HG03558 (cell line): Measurements from ENCODE around the gene YIPF7.
A peak's percentile ranks its signal among the peaks of the same experiment; 100 is the strongest.

ENCODE experiments used
- ATAC-seq: cut with Tn5 transposase; IDR thresholded peaks from one replicate; pipeline ENCODE4 v1.9.1; 2021; ENCODE audit warnings: moderate number of reproducible peaks; ENCODE audit not compliant: unreplicated experiment; ENCODE audit errors: extremely low read depth

YIPF7 gene

GRCh38 chr4:44651425-44651824 lies at the start of gene YIPF7:
YIPF7 (minus strand) TSS chr4:44651625; CDS start chr4:44650100, 1,525 bp downstream.
- no peak for ATAC-seq

GRCh38 chr4:44701037-44701436 lies 49.6 kb upstream of the YIPF7 start:
- no peak for ATAC-seq

GRCh38 chr4:44700427-44700826 lies 49.0 kb upstream of the YIPF7 start:
- ATAC-seq = no peak

- ATAC-seq = no peak
Measured at GRCh38 chr4:44684648-44685047, 33.2 kb upstream of the YIPF7 start.

GRCh38 chr4:44679060-44679459 lies 27.6 kb upstream of the YIPF7 start:
- no peak for ATAC-seq

- ATAC-seq = peak; percentile 96
Measured at GRCh38 chr4:44678094-44679041, 26.9 kb upstream of the YIPF7 start, which contains the start of gene GUF1. GUF1 (plus strand) TSS chr4:44678420; CDS start chr4:44678623, 203 bp downstream.

GRCh38 chr4:44675366-44675765 lies 23.9 kb upstream of the YIPF7 start:
- no peak for ATAC-seq

- no peak for ATAC-seq
Measured at GRCh38 chr4:44674471-44674870, 23.0 kb upstream of the YIPF7 start.

- ATAC-seq = no peak
Measured at GRCh38 chr4:44671636-44672035, 20.2 kb upstream of the YIPF7 start.

- no peak for ATAC-seq
Measured at GRCh38 chr4:44670506-44671199, 19.2 kb upstream of the YIPF7 start.

- ATAC-seq = no peak
Measured at GRCh38 chr4:44668526-44668925, 17.1 kb upstream of the YIPF7 start.

- no peak for ATAC-seq
Measured at GRCh38 chr4:44663539-44664263, 12.3 kb upstream of the YIPF7 start.

- no peak for ATAC-seq
Measured at GRCh38 chr4:44662623-44663005, 11.2 kb upstream of the YIPF7 start.

GRCh38 chr4:44661940-44662622 lies 10.7 kb upstream of the YIPF7 start:
- ATAC-seq = no peak

GRCh38 chr4:44660396-44660795 lies 9.0 kb upstream of the YIPF7 start:
- no peak for ATAC-seq

GRCh38 chr4:44652002-44652401 lies 577 bp upstream of the YIPF7 start:
- no peak for ATAC-seq

GRCh38 chr4:44646151-44646550 lies 5.3 kb downstream of the YIPF7 start:
- ATAC-seq = no peak

- ATAC-seq = no peak
Measured at GRCh38 chr4:44638091-44638490, 13.3 kb downstream of the YIPF7 start.

GRCh38 chr4:44632733-44633132 lies 18.7 kb downstream of the YIPF7 start:
- ATAC-seq = no peak

GRCh38 chr4:44632089-44632488 lies 19.3 kb downstream of the YIPF7 start:
- no peak for ATAC-seq
